ENCODE measurements around the gene ARHGEF11. TPM values are rescaled to one million over a fixed set of nuclear protein-coding genes. Genes with fewer than 3 reads are reported as not detected.

The ARHGEF11 gene
- total and polyA plus RNA-seq, 2 donors, result 4.5 to 5.5 TPM

DNA sequence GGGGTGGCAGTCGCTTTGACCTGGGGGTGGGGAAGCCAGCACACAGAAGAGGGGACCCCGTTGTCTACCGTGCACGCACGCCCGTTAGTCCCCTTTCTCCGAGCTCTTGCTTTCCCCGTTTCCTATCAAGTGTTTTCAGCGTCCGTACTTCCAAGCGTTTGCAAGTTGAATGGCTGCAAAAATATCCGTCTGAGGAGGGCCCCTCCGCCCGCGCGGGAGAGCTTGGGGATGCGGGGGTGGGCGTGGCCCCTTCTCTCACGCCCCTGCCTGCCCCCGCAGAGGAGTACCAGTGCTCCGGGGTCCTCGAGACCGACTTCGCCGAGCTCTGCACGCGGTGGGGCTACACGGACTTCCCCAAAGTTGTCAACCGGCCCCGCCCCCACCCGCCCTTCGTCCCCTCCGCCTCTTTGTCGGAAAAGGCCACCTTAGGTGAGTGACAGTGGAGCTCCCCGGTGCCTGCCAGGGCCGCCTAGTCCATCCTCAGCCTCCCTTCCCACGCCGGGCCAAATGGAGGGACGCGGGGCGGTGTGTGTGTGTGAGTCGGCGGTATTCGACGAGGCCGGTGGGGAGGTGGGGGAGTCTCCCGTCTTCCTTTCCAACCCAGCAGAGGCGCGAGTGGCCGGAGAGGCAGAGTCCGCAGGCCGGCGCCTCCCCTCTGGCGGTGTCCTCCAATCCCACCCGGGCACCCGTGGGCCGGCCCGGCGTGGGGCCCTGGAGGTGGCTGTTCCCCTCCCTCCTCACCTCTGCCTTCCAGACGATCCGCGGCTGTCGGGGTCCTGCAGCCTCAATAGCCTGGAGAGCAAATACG lies 121.7 kb downstream of the ARHGEF11 start:
- H3K27ac ChIP-seq (ENCODE audit: low read depth in 1 of 2, low read length in 1 of 2), result no peak overlapping the region
- no peaks in the 10 kb centered on the region for H3K9me3 ChIP-seq (ENCODE audit: control insufficient read depth in 2 of 2, insufficient read depth in 1 of 2, low read length in 1 of 2)
- DNase-seq (ENCODE audit: low read depth in 6 of 9, low spot score in 9 of 9), result no peak
- peaks cover 76 to 100% of the 10 kb centered on the region in 2 donors for H3K27me3 ChIP-seq (ENCODE audit: control insufficient read depth in 2 of 2, insufficient read depth in 1 of 2, low read length in 1 of 2)
- no peaks in the 10 kb centered on the region for H3K36me3 ChIP-seq (ENCODE audit: control insufficient read depth in 2 of 2, insufficient read depth in 2 of 2, low read length in 1 of 2)
- WGBS, result 5% methylated on average over 64 of the region's 64 CpGs
- H3K4me3 ChIP-seq (ENCODE audit: low read length in 2 of 2), result no peak overlapping the region
- peaks cover 0 to 11% of the 10 kb centered on the region in 2 donors for H3K4me1 ChIP-seq (ENCODE audit: control insufficient read depth in 2 of 2, insufficient read depth in 2 of 2, low read length in 2 of 2)

- no peaks in the 10 kb centered on the region for H3K36me3 ChIP-seq (ENCODE audit: control insufficient read depth in 2 of 2, insufficient read depth in 2 of 2, low read length in 1 of 2)
- H3K4me3 ChIP-seq (ENCODE audit: low read length in 2 of 2), result no peak overlapping the region
- 16% methylated on average over 11 of the region's 11 CpGs for WGBS
- H3K27ac ChIP-seq (ENCODE audit: low read depth in 1 of 2, low read length in 1 of 2), result no peak overlapping the region
- no peak for DNase-seq (ENCODE audit: low read depth in 6 of 9, low spot score in 9 of 9)
- peaks cover 0 to 11% of the 10 kb centered on the region in 2 donors for H3K4me1 ChIP-seq (ENCODE audit: control insufficient read depth in 2 of 2, insufficient read depth in 2 of 2, low read length in 2 of 2)
- H3K27me3 ChIP-seq (ENCODE audit: control insufficient read depth in 2 of 2, insufficient read depth in 1 of 2, low read length in 1 of 2), result peaks cover 78 to 94% of the 10 kb centered on the region in 2 donors
- no peaks in the 10 kb centered on the region for H3K9me3 ChIP-seq (ENCODE audit: control insufficient read depth in 2 of 2, insufficient read depth in 1 of 2, low read length in 1 of 2)
Observed at GRCh38 chr1:156922986-156923669, 122.4 kb downstream of the ARHGEF11 start.

DNA sequence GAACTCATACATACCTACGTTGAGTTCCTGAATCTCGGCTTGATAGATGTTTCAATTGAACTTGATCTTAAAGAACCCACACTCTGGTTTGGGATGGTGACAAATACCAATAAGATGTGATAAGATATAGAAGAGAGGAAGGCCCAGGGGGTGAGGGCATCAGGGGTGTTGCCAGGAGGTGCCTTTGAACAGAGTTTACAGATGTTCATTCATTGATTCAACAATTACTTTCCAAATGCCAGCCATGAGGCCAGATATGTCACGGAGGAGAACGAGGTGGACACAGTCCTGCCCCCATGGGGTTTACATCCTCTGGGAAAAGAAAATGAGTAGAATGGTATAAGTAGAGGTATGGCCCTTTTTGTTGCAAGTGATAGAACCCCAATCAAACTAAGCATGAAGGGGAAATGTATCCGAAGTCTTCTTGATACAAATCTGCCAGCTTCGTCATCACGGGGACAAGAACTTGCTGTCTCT lies 124.5 kb downstream of the ARHGEF11 start:
- Histone ChIP-seq H3K4me1 (ENCODE audit: control insufficient read depth in 2 of 2, insufficient read depth in 2 of 2, low read length in 2 of 2) (peaks cover 0 to 7% of the 10 kb centered on the region in 2 donors), H3K27me3 (ENCODE audit: control insufficient read depth in 2 of 2, insufficient read depth in 1 of 2, low read length in 1 of 2) (peaks cover 59 to 78% of the 10 kb centered on the region in 2 donors), H3K4me3 (ENCODE audit: low read length in 2 of 2) (no peak overlapping the region), H3K36me3 (ENCODE audit: control insufficient read depth in 2 of 2, insufficient read depth in 2 of 2, low read length in 1 of 2) (no peaks in the 10 kb centered on the region), H3K9me3 (ENCODE audit: control insufficient read depth in 2 of 2, insufficient read depth in 1 of 2, low read length in 1 of 2) (peaks cover 0 to 2% of the 10 kb centered on the region in 2 donors), H3K27ac (ENCODE audit: low read depth in 1 of 2, low read length in 1 of 2) (no peak overlapping the region)
- WGBS, result 72% methylated on average over 7 of the region's 7 CpGs
- no peak for DNase-seq (ENCODE audit: low read depth in 6 of 9, low spot score in 9 of 9)

DNA sequence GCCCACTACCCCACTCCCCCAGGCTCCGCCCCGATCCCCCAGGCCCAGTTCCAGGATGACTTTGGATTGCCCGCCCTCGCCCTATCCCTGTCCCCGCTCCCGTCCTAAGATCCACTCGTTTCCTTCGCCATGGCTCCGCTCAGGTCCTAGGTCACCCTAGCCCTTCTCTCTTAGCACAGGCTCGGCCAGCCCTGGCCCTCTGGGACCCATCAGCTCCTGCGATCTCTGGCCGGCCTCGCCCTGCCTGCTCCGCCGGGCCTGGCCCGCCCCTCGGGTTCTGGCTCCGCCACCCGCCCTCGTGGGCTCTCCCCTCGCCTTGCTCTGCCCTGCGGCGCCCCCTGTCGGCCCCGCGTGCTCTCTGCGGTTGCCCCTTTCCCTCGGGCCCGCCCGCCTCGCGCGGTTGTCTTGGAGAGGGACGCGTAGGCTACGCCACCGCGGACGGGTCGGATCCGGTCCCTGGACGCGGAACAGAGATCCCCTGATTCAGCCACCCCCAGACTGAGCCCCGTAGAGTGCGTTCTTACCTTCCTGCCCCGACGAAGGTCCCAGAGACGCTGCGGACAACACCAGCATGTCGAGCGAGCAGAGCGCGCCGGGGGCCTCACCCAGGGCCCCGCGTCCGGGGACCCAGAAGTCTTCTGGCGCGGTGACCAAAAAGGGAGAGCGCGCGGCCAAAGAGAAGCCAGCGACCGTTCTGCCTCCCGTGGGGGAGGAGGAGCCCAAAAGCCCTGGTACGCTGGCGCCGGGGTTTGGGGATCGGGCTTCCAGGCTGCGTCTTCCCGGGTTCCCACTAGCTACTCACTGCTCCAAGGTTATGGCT lies 125.1 kb downstream of the ARHGEF11 start, which contains the start of gene LRRC71:
Gene LRRC71 (plus strand): TSS at position 400 of the 820 bp plus-strand sequence. CDS start 172 bp downstream, at position 572.
- H3K27me3 ChIP-seq (ENCODE audit: control insufficient read depth in 2 of 2, insufficient read depth in 1 of 2, low read length in 1 of 2), result peaks cover 54 to 74% of the 10 kb centered on the region in 2 donors
- H3K4me1 ChIP-seq (ENCODE audit: control insufficient read depth in 2 of 2, insufficient read depth in 2 of 2, low read length in 2 of 2), result peaks cover 0 to 7% of the 10 kb centered on the region in 2 donors
- peaks cover 0 to 2% of the 10 kb centered on the region in 2 donors for H3K9me3 ChIP-seq (ENCODE audit: control insufficient read depth in 2 of 2, insufficient read depth in 1 of 2, low read length in 1 of 2)
- DNase-seq (ENCODE audit: low read depth in 6 of 9, low spot score in 9 of 9), result peak in 8 of 9 donors; percentile 30 to 73 (median 42)
- no peaks in the 10 kb centered on the region for H3K36me3 ChIP-seq (ENCODE audit: control insufficient read depth in 2 of 2, insufficient read depth in 2 of 2, low read length in 1 of 2)
- no peak within 1 kb of the TSS for H3K4me3 ChIP-seq (ENCODE audit: low read length in 2 of 2)
- H3K27ac ChIP-seq (ENCODE audit: low read depth in 1 of 2, low read length in 1 of 2), result no peak within 1 kb of the TSS
- WGBS, result 14% methylated on average over 71 of the region's 71 CpGs

- H3K27me3 ChIP-seq (ENCODE audit: control insufficient read depth in 2 of 2, insufficient read depth in 1 of 2, low read length in 1 of 2), result peaks cover 12 to 21% of the 10 kb centered on the region in 2 donors
- H3K9me3 ChIP-seq (ENCODE audit: control insufficient read depth in 2 of 2, insufficient read depth in 1 of 2, low read length in 1 of 2), result peaks cover 0 to 2% of the 10 kb centered on the region in 2 donors
Observed at GRCh38 chr1:156914440-156914856, 131.1 kb downstream of the ARHGEF11 start.

GRCh38 chr1:156913809-156914387 lies 131.6 kb downstream of the ARHGEF11 start:
- H3K4me1 ChIP-seq (ENCODE audit: control insufficient read depth in 2 of 2, insufficient read depth in 2 of 2, low read length in 2 of 2), result peaks cover 0 to 18% of the 10 kb centered on the region in 2 donors
- no peak overlapping the region for H3K27ac ChIP-seq (ENCODE audit: low read depth in 1 of 2, low read length in 1 of 2)
- no peak overlapping the region for H3K4me3 ChIP-seq (ENCODE audit: low read length in 2 of 2)
- H3K9me3 ChIP-seq (ENCODE audit: control insufficient read depth in 2 of 2, insufficient read depth in 1 of 2, low read length in 1 of 2), result peaks cover 0 to 2% of the 10 kb centered on the region in 2 donors
- H3K36me3 ChIP-seq (ENCODE audit: control insufficient read depth in 2 of 2, insufficient read depth in 2 of 2, low read length in 1 of 2), result no peaks in the 10 kb centered on the region
- H3K27me3 ChIP-seq (ENCODE audit: control insufficient read depth in 2 of 2, insufficient read depth in 1 of 2, low read length in 1 of 2), result peaks cover 10 to 15% of the 10 kb centered on the region in 2 donors
- 86% methylated on average over 13 of the region's 13 CpGs for WGBS
- no peak for DNase-seq (ENCODE audit: low read depth in 6 of 9, low spot score in 9 of 9)

More at GRCh38 chr1:156914440-156914856, 131.1 kb downstream of the ARHGEF11 start:
- Histone ChIP-seq H3K36me3 (ENCODE audit: control insufficient read depth in 2 of 2, insufficient read depth in 2 of 2, low read length in 1 of 2) (no peaks in the 10 kb centered on the region), H3K27ac (ENCODE audit: low read depth in 1 of 2, low read length in 1 of 2) (no peak overlapping the region), H3K4me3 (ENCODE audit: low read length in 2 of 2) (no peak overlapping the region), H3K4me1 (ENCODE audit: control insufficient read depth in 2 of 2, insufficient read depth in 2 of 2, low read length in 2 of 2) (peaks cover 0 to 18% of the 10 kb centered on the region in 2 donors)
- WGBS, result 96% methylated on average over 9 of the region's 9 CpGs
- DNase-seq (ENCODE audit: low read depth in 6 of 9, low spot score in 9 of 9), result no peak

- Histone ChIP-seq H3K4me3 (ENCODE audit: low read length in 2 of 2) (no peak overlapping the region), H3K36me3 (ENCODE audit: control insufficient read depth in 2 of 2, insufficient read depth in 2 of 2, low read length in 1 of 2) (no peaks in the 10 kb centered on the region), H3K27me3 (ENCODE audit: control insufficient read depth in 2 of 2, insufficient read depth in 1 of 2, low read length in 1 of 2) (peaks cover 8 to 13% of the 10 kb centered on the region in 2 donors), H3K9me3 (ENCODE audit: control insufficient read depth in 2 of 2, insufficient read depth in 1 of 2, low read length in 1 of 2) (peaks cover 0 to 2% of the 10 kb centered on the region in 2 donors), H3K27ac (ENCODE audit: low read depth in 1 of 2, low read length in 1 of 2) (no peak overlapping the region), H3K4me1 (ENCODE audit: control insufficient read depth in 2 of 2, insufficient read depth in 2 of 2, low read length in 2 of 2) (peaks cover 0 to 18% of the 10 kb centered on the region in 2 donors)
- 55% methylated on average over 24 of the region's 24 CpGs for WGBS
- no peak for DNase-seq (ENCODE audit: low read depth in 6 of 9, low spot score in 9 of 9)
Observed at GRCh38 chr1:156912861-156913808, 132.4 kb downstream of the ARHGEF11 start.
